ENCODE measurements around the gene FBXO40.

The FBXO40 gene

DNA sequence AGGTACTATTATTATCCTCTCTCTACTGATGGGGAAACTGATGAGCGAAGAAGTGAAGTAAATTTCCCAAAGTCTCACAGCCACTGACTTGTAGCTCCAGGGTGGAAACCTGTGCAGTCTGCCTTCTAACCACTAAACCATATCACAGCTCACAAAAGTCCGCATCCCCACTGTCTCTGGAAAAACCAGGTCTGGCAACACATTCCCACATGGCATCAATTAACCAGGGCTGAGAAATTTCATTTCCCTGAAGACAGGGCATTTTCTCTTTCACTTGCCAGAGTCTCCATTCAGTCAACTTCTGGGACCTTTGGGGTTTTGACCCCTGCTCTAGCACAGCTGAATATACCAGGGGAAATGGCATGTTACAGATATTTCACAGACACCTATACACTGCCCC is 26.5 kb downstream of the FBXO40 start:
- no peak for TF ChIP-seq CTCF (IDR thresholded peaks at IDR 0.05; ENCODE audit: low read depth, low read length)
- no peak overlapping the region for H3K4me3 ChIP-seq (ENCODE audit: low read depth, low read length)
- in situ Hi-C loops (cut with HindIII; ENCODE audit: low sequenced_read_pairs): no loop called here
- no peak for DNase-seq (ENCODE audit: low read depth, low spot score)

DNA sequence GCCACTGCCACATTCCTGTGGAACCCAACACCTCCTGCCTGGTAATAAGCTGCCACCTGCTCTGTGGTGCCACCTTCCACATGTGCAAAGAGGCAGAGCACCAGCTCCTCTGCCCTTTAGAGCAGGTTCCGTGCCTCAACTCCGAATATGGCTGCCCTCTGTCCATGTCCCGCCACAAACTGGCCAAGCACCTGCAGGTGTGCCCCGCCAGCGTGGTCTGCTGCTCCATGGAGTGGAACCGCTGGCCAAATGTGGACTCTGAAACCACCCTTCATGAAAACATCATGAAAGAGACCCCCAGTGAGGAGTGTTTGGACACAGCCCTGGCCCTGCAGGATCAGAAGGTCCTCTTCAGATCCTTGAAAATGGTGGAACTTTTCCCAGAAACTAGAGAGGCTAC is 28.3 kb downstream of the FBXO40 start:
- no peak for DNase-seq (ENCODE audit: low read depth, low spot score)

DNA sequence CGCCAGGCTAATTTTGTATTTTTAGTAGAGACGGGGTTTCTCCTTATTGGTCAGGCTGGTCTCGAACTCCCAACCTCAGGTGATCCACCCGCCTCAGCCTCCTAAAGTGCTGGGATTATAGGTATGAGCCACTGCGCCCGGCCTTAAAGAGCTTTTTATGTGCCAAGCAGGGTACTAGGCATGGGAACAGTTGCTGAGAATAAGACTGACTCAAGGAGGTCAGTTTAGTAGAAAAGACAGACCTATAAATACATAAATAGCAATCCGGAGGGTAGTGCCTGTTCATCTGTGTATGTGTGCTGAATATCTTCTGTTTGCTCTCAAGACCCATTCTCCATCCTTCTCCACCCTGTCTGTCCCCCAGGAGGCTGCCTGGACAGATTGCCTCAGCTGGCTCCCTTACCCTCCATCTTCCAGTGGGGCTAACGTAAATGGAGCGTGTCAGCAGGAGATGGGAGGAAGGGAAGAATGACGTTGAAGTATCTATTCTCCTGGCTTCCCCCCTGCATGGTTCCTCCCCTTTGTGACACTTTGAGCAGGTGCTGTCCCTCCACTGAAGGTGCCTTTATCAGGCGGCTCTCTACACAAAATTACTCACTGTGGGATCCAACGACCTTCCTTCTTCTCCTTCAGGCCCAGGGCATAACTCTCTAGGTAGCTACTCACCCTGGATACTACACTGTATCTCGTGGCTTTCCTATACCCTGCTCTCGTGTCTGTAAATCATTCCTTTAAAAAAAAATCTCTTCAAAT is 31.1 kb downstream of the FBXO40 start:
- in situ Hi-C loops (cut with HindIII; ENCODE audit: low sequenced_read_pairs): no loop called here
- no peak for TF ChIP-seq CTCF (IDR thresholded peaks at IDR 0.05; ENCODE audit: low read depth, low read length)
- DNase-seq (ENCODE audit: low read depth, low spot score): no peak
- no peak overlapping the region for H3K4me3 ChIP-seq (ENCODE audit: low read depth, low read length)

More for the DNA sequence above, 28.3 kb downstream of the FBXO40 start:
- no peak for TF ChIP-seq CTCF (IDR thresholded peaks at IDR 0.05; ENCODE audit: low read depth, low read length)
- no peak overlapping the region for H3K4me3 ChIP-seq (ENCODE audit: low read depth, low read length)
- in situ Hi-C loops (cut with HindIII; ENCODE audit: low sequenced_read_pairs): no loop called here

DNA sequence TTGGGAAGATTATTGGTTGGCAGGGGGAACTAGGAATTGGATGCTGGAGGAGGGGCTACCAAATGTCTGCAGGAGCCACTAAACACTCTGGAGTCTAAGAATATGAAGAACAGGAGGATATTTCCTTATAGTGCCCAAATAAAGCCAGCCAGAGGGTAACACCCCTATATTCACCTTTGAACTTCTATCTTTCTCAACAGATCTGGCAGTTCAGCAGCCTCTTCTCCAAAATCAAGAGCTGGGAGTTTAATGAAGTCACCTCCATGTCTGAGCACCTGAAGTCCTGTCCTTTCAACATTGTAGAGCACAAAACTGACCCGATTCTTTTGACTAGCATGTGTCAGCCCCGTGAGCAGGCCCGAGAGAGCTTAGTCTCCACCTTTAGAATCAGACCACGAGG is 33.3 kb downstream of the FBXO40 start:
- DNase-seq (ENCODE audit: low read depth, low spot score): no peak
- TF ChIP-seq CTCF (IDR thresholded peaks at IDR 0.05; ENCODE audit: low read depth, low read length): no peak
- no peak overlapping the region for H3K4me3 ChIP-seq (ENCODE audit: low read depth, low read length)
- in situ Hi-C loops (cut with HindIII; ENCODE audit: low sequenced_read_pairs): no loop called here

DNA sequence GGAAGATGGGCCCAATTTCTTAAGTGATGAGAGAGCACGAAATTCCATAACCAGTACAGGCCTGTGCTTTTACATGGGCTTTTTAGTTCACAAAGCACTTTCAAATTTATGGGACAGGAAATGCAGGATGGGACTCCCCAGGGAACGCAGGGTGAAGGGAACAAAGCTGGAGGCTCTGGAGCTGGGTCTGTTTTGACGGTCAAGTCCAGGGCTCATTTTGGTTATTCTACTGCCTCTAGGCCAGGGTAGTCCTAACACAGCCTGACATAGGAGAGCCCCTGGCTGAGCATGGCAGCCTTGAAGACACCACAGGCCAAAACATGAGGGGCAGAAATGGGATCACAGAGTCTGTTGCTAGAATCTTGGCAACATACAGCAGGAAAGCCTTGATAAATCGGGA is 34.0 kb downstream of the FBXO40 start:
- no peak overlapping the region for H3K4me3 ChIP-seq (ENCODE audit: low read depth, low read length)
- TF ChIP-seq CTCF (IDR thresholded peaks at IDR 0.05; ENCODE audit: low read depth, low read length): no peak
- no peak for DNase-seq (ENCODE audit: low read depth, low spot score)
- in situ Hi-C loops (cut with HindIII; ENCODE audit: low sequenced_read_pairs): no loop called here

- no peak for DNase-seq (ENCODE audit: low read depth, low spot score)
- in situ Hi-C loops (cut with HindIII; ENCODE audit: low sequenced_read_pairs): no loop called here
- H3K4me3 ChIP-seq (ENCODE audit: low read depth, low read length): no peak overlapping the region
- no peak for TF ChIP-seq CTCF (IDR thresholded peaks at IDR 0.05; ENCODE audit: low read depth, low read length)
Measured at GRCh38 chr3:121627622-121628021, 34.4 kb downstream of the FBXO40 start.
